H1 (cell line): ENCODE measurements around the gene TXNDC16. TPM values are rescaled to one million over a fixed set of nuclear protein-coding genes. Genes with fewer than 3 reads are reported as not detected.

Experiments
- CTCF ChIA-PET: fragments of 300-600 bp; sonication (Branson Sonifier 250); formaldehyde crosslinking; loops from one replicate; lab custom pipeline; 2021; ENCODE audit not compliant: partially characterized antibody; lab: Charles Lee
- POLR2A ChIA-PET: fragments of 300-600 bp; sonication (Branson Sonifier 250); formaldehyde crosslinking; loops from one replicate; lab custom pipeline; 2021; ENCODE audit warnings: inconsistent platforms; ENCODE audit not compliant: partially characterized antibody; lab: Charles Lee
- DNase-seq, 2 experiments: peaks; one replicate each; pipeline versions ENCODE4 v3.0.0 to v3.0.0-alpha.2; 2010 to 2022; ENCODE audit warnings: low spot score in 2 of 2, low read depth in 1 of 2, mixed read lengths in 1 of 2
- FAIRE-seq: peaks from 2 replicates; lab custom pipeline; 2011; peaks lifted over from hg19 to GRCh38; lab: Jason Lieb, UNC
- H2AFZ ChIP-seq: 2 replicates; pipeline ENCODE4 v1.8.1; 2012; ENCODE audit warnings: low read length, inconsistent platforms
- H2AK5ac ChIP-seq: 2 replicates; pipeline ENCODE4 v1.6.1; 2013; ENCODE audit warnings: low read depth, low read length
- H2BK120ac ChIP-seq: replicated peaks from 2 replicates; pipeline ENCODE3; 2013; ENCODE audit warnings: low read depth, low read length, inconsistent platforms
- H2BK12ac ChIP-seq: 2 replicates; pipeline ENCODE4 v1.6.1; 2013; ENCODE audit warnings: low read depth, low read length
- H2BK15ac ChIP-seq: 2 replicates; pipeline ENCODE4 v1.6.1; 2013; ENCODE audit warnings: low read length
- H2BK20ac ChIP-seq: 2 replicates; pipeline ENCODE4 v1.6.1; 2013; ENCODE audit warnings: low read length
- H2BK5ac ChIP-seq: 2 replicates; pipeline ENCODE4 v1.6.1; 2013; ENCODE audit warnings: low read depth, low read length
- H3K14ac ChIP-seq: 2 replicates; pipeline ENCODE4 v1.6.1; 2013; ENCODE audit warnings: inconsistent platforms; ENCODE audit not compliant: insufficient read length
- H3K18ac ChIP-seq: 2 replicates; pipeline ENCODE4 v1.6.1; 2013; ENCODE audit warnings: low read length; ENCODE audit errors: extremely low read depth
- H3K23ac ChIP-seq: 2 replicates; pipeline ENCODE4 v1.6.1; 2013; ENCODE audit warnings: inconsistent platforms; ENCODE audit not compliant: insufficient read length
- H3K23me2 ChIP-seq: 2 replicates; pipeline ENCODE4 v1.6.1; 2013; ENCODE audit warnings: low read depth, low read length
- H3K27ac ChIP-seq: 2 replicates; pipeline ENCODE4 v1.6.1; 2011; ENCODE audit warnings: low read depth, low read length, inconsistent platforms
- H3K27me3 ChIP-seq, 4 experiments: replicated peaks in 1 of 4; 1 replicate in 1 of 4; 2 replicates in 3 of 4; pipeline versions ENCODE4 v1.6.1 to v1.8.1; 2011 to 2013; ENCODE audit warnings: low read length in 3 of 4, mild to moderate bottlenecking in 3 of 4, inconsistent platforms in 2 of 4, mixed read lengths in 2 of 4, moderate library complexity in 1 of 4; ENCODE audit not compliant: control insufficient read depth in 3 of 4, insufficient read depth in 3 of 4; ENCODE audit errors: extremely low read depth in 1 of 4
- H3K36me3 ChIP-seq, 4 experiments: 2 replicates each; pipeline versions ENCODE4 v1.6.1 to v1.8.1; 2011 to 2013; ENCODE audit warnings: mild to moderate bottlenecking in 4 of 4, low read length in 3 of 4, moderate library complexity in 2 of 4, control low read depth in 1 of 4, inconsistent platforms in 1 of 4; ENCODE audit not compliant: insufficient read depth in 4 of 4, control insufficient read depth in 2 of 4
- H3K4ac ChIP-seq: replicated peaks from 2 replicates; pipeline ENCODE3; 2013; ENCODE audit warnings: low read length, low read depth, mixed read lengths, inconsistent platforms; ENCODE audit not compliant: insufficient read length
- H3K4me1 ChIP-seq, 4 experiments: replicated peaks in 1 of 4; 1 replicate in 1 of 4; 2 replicates in 3 of 4; pipeline versions ENCODE4 v1.6.1 to v1.8.1; 2011 to 2013; ENCODE audit warnings: low read length in 3 of 4, inconsistent platforms in 2 of 4, mixed read lengths in 1 of 4; ENCODE audit not compliant: insufficient read depth in 4 of 4, control insufficient read depth in 3 of 4
- H3K4me2 ChIP-seq, 2 experiments: 2 replicates each; pipeline versions ENCODE4 v1.6.1 to v1.8.1; 2011 to 2013; ENCODE audit warnings: low read depth in 2 of 2, low read length in 2 of 2, control low read depth in 1 of 2, inconsistent platforms in 1 of 2, mild to moderate bottlenecking in 1 of 2; ENCODE audit not compliant: insufficient read depth in 1 of 2
- H3K4me3 ChIP-seq, 4 experiments: fragments of 200-600, 300-600 bp in 1 of 4; sonication (generic), shearing (Covaris generic), sonication (Bioruptor Twin) in 1 of 4; 2 replicates each; pipeline versions ENCODE4 v1.5.1 to v1.8.1; 2011 to 2016; ENCODE audit warnings: low read length in 4 of 4, low read depth in 3 of 4, control low read depth in 2 of 4, inconsistent platforms in 2 of 4, mild to moderate bottlenecking in 2 of 4, mixed read lengths in 1 of 4, moderate library complexity in 1 of 4; ENCODE audit not compliant: insufficient read depth in 2 of 4; ENCODE audit errors: extremely low read depth in 1 of 4
- H3K56ac ChIP-seq: replicated peaks from 2 replicates; pipeline ENCODE3; 2013; ENCODE audit warnings: low read depth, mild to moderate bottlenecking, mixed read lengths, low read length, inconsistent platforms; ENCODE audit not compliant: insufficient read length
- H3K79me1 ChIP-seq: 2 replicates; pipeline ENCODE4 v1.6.1; 2013; ENCODE audit warnings: low read depth, low read length, control low read depth
- H3K79me2 ChIP-seq, 2 experiments: 2 replicates each; pipeline versions ENCODE4 v1.6.1 to v1.8.1; 2012 to 2013; ENCODE audit warnings: low read length in 2 of 2, mild to moderate bottlenecking in 2 of 2, inconsistent platforms in 1 of 2; ENCODE audit not compliant: insufficient read depth in 2 of 2, control insufficient read depth in 1 of 2
- H3K9ac ChIP-seq, 4 experiments: replicated peaks in 1 of 4; 1 replicate in 1 of 4; 2 replicates in 3 of 4; pipeline versions ENCODE4 v1.6.1 to v1.8.1; 2011 to 2013; ENCODE audit warnings: low read depth in 3 of 4, low read length in 3 of 4, control low read depth in 2 of 4, mild to moderate bottlenecking in 2 of 4, moderate library complexity in 2 of 4, inconsistent platforms in 1 of 4; ENCODE audit errors: extremely low read depth in 1 of 4
- H3K9me3 ChIP-seq, 2 experiments: 2 replicates each; pipeline versions ENCODE4 v1.6.1 to v1.8.1; 2012 to 2013; ENCODE audit warnings: mild to moderate bottlenecking in 2 of 2, moderate library complexity in 2 of 2, control low read depth in 1 of 2, inconsistent platforms in 1 of 2, low read depth in 1 of 2, low read length in 1 of 2, mixed read lengths in 1 of 2; ENCODE audit not compliant: insufficient read depth in 2 of 2
- H4K20me1 ChIP-seq, 2 experiments: replicated peaks in 1 of 2; 2 replicates each; pipeline versions ENCODE3 to v1.8.1; 2011 to 2013; ENCODE audit warnings: inconsistent platforms in 2 of 2, low read length in 2 of 2, mild to moderate bottlenecking in 1 of 2; ENCODE audit not compliant: insufficient read depth in 2 of 2, control insufficient read depth in 1 of 2
- H4K5ac ChIP-seq: 2 replicates; pipeline ENCODE4 v1.6.1; 2013; ENCODE audit warnings: low read length, low read depth, mixed read lengths, inconsistent platforms; ENCODE audit not compliant: insufficient read length
- H4K8ac ChIP-seq: 2 replicates; pipeline ENCODE4 v1.8.0; 2013; ENCODE audit warnings: mild to moderate bottlenecking, moderate library complexity, low read length, inconsistent platforms; ENCODE audit not compliant: insufficient read depth; ENCODE audit errors: extremely low read depth
- H4K91ac ChIP-seq: replicated peaks from 2 replicates; pipeline ENCODE3; 2013; ENCODE audit warnings: low read length, mixed read lengths, inconsistent platforms; ENCODE audit not compliant: insufficient read length
- ATF2 ChIP-seq: IDR thresholded peaks from 2 replicates; pipeline ENCODE4 v1.6.1; 2012; ENCODE audit warnings: low read length, inconsistent platforms
- BACH1 ChIP-seq: IDR thresholded peaks from 2 replicates; pipeline ENCODE4 v1.6.1; 2012; ENCODE audit warnings: low read length, improper control_type of control experiment
- EGR1 ChIP-seq: IDR thresholded peaks from 2 replicates; pipeline ENCODE4 v1.6.1; 2011; ENCODE audit warnings: low read depth, low read length, borderline replicate concordance
- EP300 ChIP-seq, 2 experiments: IDR thresholded peaks; 1 replicate in 1 of 2; 2 replicates in 1 of 2; pipeline ENCODE4 v1.6.1; 2011 to 2012; ENCODE audit warnings: low read depth in 2 of 2, low read length in 2 of 2, mild to moderate bottlenecking in 2 of 2, borderline replicate concordance in 1 of 2, inconsistent platforms in 1 of 2, moderate library complexity in 1 of 2
- GTF2F1 ChIP-seq: IDR thresholded peaks from 2 replicates; pipeline ENCODE4 v1.6.1; 2012; ENCODE audit warnings: low read depth, low read length, improper control_type of control experiment, borderline replicate concordance
- NANOG ChIP-seq: IDR thresholded peaks from 2 replicates; pipeline ENCODE4 v1.6.1; 2011; ENCODE audit warnings: low read length, low read depth, mild to moderate bottlenecking, inconsistent platforms; ENCODE audit not compliant: insufficient read depth, poor library complexity, severe bottlenecking
- NRF1 ChIP-seq: IDR thresholded peaks from 2 replicates; pipeline ENCODE4 v1.6.1; 2011; ENCODE audit warnings: mild to moderate bottlenecking, low read depth, low read length, improper control_type of control experiment
- SAP30 ChIP-seq: fragments of 300-600 bp; sonication (generic); IDR thresholded peaks from 2 replicates; pipeline ENCODE4 v1.7.1; 2012; ENCODE audit warnings: low read length, moderate library complexity, mild to moderate bottlenecking, inconsistent platforms; ENCODE audit not compliant: insufficient read depth, insufficient replicate concordance
- TAF1 ChIP-seq: IDR thresholded peaks from 2 replicates; pipeline ENCODE4 v1.6.1; 2011; ENCODE audit warnings: mild to moderate bottlenecking, low read depth, low read length
- USF2 ChIP-seq: IDR thresholded peaks from 2 replicates; pipeline ENCODE4 v1.6.1; 2011; ENCODE audit warnings: low read length, improper control_type of control experiment
- YY1 ChIP-seq: IDR thresholded peaks from 2 replicates; pipeline ENCODE4 v1.6.1; 2011; ENCODE audit warnings: low read depth, mild to moderate bottlenecking, low read length
- WGBS, 2 experiments: shearing (Covaris generic) in 1 of 2; methylation state at CpG; one replicate each; pipeline versions ENCODE4 v1.1.6 to v1.1.7; 2013 to 2015; ENCODE audit warnings: low lambda C conversion rate in 2 of 2, mixed read lengths in 2 of 2, inconsistent platforms in 1 of 2, low coverage in 1 of 2, missing lambda C conversion rate in 1 of 2; ENCODE audit not compliant: insufficient replicate concordance in 2 of 2, insufficient coverage in 1 of 2, insufficient read length in 1 of 2; ENCODE audit errors: extremely low coverage in 1 of 2, missing lambda C conversion rate in 1 of 2; 5-methylcytosine and 5-hydroxymethylcytosine counted together
- polyA plus RNA-seq, 7 experiments: library from polyadenylated mRNA; depleted of rRNA in 3 of 7; stranded (reverse) in 5 of 7; unstranded in 2 of 7; fragments of >200 nt in 5 of 7; fragments of 200-250 nt in 2 of 7; gene quantifications; 1 replicate in 5 of 7; 2 replicates in 1 of 7; 4 replicates in 1 of 7; pipeline versions ENCODE4 v1.2.1 to v1.2.3, GENCODE V29; 2011 to 2013; ENCODE audit warnings: missing spikeins in 2 of 7, mixed read lengths in 2 of 7
- total RNA-seq: library from RNA; stranded (reverse); fragmentation: NEBNext Ultra II Directional; extraction: Animal tissue kit (Norgen Biotek cat#: 25700); gene quantifications from 2 replicates; pipeline ENCODE4 v1.2.1, GENCODE V29; 2021

Gene TXNDC16
- total and polyA plus RNA-seq, 2 of the 8 experiments (the other 6 are each of a cell fraction or from before 2014, with no cell fraction given): 6.7 to 14.3 TPM

- Histone ChIP-seq H4K5ac (no peak overlapping the region), H3K14ac (no peak overlapping the region), H3K79me1 (no peaks in the 10 kb centered on the region), H3K4me2 (no peak overlapping the region), H3K23me2 (no peaks in the 10 kb centered on the region), H2AFZ (no peak overlapping the region), H2BK5ac (no peak overlapping the region), H3K4me1 (no peaks in the 10 kb centered on the region), H3K23ac (no peak overlapping the region), H3K27ac (no peak overlapping the region), H3K79me2 (no peaks in the 10 kb centered on the region), H2BK12ac (no peak overlapping the region), H3K56ac (no peak overlapping the region), H4K20me1 (no peaks in the 10 kb centered on the region), H2BK15ac (no peak overlapping the region), H2AK5ac (no peak overlapping the region), H3K4ac (no peak overlapping the region), H3K4me3 (no peak overlapping the region), H2BK120ac (no peak overlapping the region), H3K36me3 (no peaks in the 10 kb centered on the region), H3K27me3 (no peaks in the 10 kb centered on the region), H2BK20ac (no peak overlapping the region), H3K18ac (no peak overlapping the region), H4K8ac (no peak overlapping the region), H3K9me3 (no peaks in the 10 kb centered on the region), H3K9ac (no peak overlapping the region), H4K91ac (no peak overlapping the region)
- FAIRE-seq (no peak), DNase-seq (no peak)
- CTCF ChIA-PET: interaction anchor here (0.9 kb wide), 1 partner anchor 20 kb away, joined by 3 read pairs; no protein-coding TSS in a partner anchor
- POLR2A ChIA-PET: no interaction called here
- WGBS, 2 experiments: 85% methylated on average over 5 of the region's 5 CpGs; no CpG with 5 or more reads in 1 of the 2 experiments
- TF ChIP-seq NANOG (no peak), YY1 (no peak), BACH1 (no peak), GTF2F1 (no peak), TAF1 (no peak), ATF2 (no peak), SAP30 (no peak), USF2 (no peak), EGR1 (no peak), NRF1 (no peak), EP300 (IDR thresholded peaks at IDR 0.05; ENCODE audit: borderline replicate concordance in 1 of 2, low read depth in 2 of 2, low read length in 2 of 2) (no peak)
Observed at GRCh38 chr14:52397844-52398243, 154.5 kb downstream of the TXNDC16 start.
